CD4-positive, alpha-beta T cell treated with Interferon gamma for 1 hour (primary cell): Measurements from ENCODE around the gene MGST3.
"Not testable (repeated sequence)": the region's sequence is repeated elsewhere in the genome, so short reads cannot be mapped to it uniquely, and the experiment has no call there.

Experiments used
- DNase-seq: peaks from one replicate; pipeline ENCODE4 v3.0.0-alpha.2; 2020

Gene MGST3

DNA sequence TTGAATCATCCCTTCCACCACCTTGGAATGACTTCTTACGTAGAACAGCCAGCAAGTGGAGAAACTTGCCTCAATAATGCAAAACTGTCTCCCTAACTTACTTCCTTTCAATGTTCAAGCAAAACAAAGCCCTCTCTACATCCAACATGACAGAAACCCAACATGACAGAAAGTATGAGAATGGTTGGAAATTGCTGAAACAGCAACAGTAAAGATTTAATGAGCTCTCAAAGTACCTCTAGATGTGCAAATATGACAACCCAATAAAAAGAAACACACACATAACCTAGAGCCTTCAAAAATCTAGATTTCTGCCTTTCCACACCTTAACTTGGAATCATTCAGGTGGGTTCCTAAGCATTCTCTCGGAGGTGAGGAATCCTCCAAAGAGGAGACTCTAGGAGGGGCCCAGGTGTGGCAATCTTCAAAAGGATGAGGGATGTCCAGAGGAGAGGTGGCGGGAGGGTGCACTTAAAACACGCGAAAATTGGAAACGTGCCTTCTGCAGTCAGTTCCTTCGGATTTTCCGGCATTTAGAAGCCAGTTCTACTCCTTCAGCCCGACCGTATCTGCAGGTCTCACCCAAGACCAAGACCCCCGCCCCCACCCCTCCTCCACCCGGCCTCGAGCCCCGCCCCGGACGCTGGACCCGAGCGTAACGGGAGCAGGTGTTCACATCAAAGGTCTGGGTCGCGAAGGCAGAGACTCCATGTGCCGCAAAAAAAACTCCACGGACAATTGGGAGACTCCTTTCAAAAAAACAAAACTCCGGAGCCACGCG is 996 bp upstream of the MGST3 start:
- DNase-seq, result no peak

DNA sequence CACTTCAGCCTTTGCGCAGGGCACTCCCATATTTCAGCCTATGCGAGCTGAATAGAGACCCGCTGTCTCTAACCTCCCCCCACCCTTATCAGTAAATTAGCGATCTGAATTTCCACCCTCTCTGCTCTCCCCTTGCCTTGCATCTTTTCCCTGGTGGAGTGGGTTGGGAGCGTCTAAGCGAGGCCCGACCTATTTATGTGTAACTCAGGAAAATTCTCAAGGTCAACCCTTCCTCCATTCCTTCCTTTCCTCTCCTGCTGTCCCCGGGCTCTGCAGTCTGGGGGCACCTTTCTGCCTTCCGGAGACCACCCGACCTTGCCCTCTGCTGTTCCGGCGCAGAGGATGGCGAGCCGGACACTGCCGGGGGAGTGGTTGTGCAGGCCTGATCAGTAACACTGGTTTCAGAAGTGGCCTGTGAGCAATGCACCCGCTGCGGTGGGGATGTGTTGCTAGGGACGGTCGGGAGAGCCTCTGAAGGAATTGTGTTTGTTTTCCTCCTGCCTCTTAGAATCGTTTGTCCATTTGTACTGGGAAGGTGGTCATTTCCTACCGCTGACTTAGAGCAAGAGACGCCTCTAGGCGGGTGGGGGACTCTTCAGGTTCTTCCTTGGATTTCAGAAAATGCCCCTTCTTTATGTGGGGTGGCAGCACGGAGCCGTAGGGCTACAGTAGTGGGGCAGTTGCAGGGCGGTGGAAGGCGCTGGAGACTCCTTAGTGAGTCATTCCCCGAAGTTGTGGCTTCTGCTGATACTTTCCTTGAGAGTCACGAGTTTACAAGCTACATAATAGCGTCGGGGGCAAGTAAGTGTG is 513 bp downstream of the MGST3 start:
- DNase-seq, result peak; percentile 33

GRCh38 chr1:165632152-165632469 is 1.1 kb downstream of the MGST3 start:
- no peak for DNase-seq

GRCh38 chr1:165632491-165632890 is 1.5 kb downstream of the MGST3 start:
- DNase-seq, result no peak

DNA sequence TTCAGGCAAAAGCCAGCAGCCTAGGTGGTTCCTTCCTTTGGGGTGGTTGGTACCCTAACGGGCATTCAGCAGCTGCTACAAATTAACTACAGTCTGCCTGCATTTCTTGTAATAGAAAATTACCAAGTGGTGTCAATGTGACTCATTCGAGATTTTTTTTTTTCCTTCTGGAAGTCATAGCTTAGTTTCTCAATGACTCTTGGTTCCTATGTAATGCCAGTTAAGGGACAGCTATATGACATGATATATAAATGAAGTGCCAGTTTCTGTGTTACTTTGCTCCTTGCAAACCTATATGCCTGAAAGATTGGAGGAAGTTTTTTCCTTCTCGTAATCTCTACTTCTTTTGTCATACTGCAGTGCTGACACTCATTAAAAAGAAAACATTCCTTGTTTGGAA is 2.6 kb downstream of the MGST3 start:
- DNase-seq, result no peak

GRCh38 chr1:165634154-165634921 is 3.3 kb downstream of the MGST3 start:
- DNase-seq, result no peak

DNA sequence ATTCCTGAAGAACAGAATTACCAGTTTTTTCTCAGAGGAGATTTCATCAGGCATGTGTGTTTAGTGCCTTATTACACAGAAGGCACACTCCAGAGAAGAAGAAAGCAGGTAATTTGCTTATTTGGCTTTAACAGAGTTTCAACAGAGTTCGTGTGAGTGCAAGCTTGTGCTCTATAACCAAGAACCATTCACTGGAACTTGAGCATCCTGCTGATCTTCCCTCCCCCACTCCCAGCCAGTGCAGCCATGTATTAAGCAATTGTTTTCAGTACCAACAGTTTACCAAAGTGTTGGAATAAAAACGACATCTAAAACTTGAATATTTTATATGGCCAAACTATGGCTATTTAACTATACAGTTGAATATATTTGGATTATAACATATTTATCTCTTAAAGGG is 4.3 kb downstream of the MGST3 start:
- no peak for DNase-seq

DNA sequence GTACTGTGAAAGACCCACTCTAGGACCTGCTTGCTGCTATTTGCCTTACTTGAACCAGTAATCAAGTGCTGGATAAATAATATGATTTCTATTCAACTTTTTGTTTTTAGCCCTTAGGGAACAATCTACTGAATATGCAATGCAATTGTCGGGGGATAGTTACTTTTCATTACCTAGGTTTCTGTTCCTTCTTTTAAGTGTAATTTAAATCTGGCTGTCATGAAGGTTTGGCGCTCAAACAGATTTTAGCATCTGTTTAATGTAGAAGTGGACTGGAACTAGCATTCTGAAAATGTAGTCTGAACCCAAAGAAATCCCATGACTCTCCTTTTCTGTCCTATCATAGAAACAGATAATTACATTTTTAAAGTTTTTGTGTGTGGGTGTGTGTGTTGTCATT is 4.8 kb downstream of the MGST3 start:
- no peak for DNase-seq

GRCh38 chr1:165637427-165637826 is 6.4 kb downstream of the MGST3 start:
- DNase-seq, result no peak

DNA sequence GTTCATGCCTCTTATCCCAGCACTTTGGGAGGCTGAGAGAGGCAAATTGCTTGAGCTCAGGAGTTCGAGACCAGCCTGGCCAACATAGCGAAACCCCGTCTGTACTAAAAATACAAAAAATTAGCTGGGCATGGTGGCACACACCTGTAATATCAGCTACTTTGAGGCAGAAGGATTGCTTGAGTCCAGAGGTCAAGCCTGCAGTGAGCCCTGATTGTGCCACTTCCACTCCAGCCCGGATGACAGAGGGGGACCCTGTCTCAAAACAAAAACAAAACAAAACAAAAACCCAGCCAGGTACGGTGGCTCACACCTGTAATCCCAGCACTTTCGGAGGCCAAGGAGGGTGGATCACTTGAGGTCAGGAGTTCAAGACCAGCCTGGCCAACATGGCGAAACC is 7.2 kb downstream of the MGST3 start:
- DNase-seq, result not testable (repeated sequence)

DNA sequence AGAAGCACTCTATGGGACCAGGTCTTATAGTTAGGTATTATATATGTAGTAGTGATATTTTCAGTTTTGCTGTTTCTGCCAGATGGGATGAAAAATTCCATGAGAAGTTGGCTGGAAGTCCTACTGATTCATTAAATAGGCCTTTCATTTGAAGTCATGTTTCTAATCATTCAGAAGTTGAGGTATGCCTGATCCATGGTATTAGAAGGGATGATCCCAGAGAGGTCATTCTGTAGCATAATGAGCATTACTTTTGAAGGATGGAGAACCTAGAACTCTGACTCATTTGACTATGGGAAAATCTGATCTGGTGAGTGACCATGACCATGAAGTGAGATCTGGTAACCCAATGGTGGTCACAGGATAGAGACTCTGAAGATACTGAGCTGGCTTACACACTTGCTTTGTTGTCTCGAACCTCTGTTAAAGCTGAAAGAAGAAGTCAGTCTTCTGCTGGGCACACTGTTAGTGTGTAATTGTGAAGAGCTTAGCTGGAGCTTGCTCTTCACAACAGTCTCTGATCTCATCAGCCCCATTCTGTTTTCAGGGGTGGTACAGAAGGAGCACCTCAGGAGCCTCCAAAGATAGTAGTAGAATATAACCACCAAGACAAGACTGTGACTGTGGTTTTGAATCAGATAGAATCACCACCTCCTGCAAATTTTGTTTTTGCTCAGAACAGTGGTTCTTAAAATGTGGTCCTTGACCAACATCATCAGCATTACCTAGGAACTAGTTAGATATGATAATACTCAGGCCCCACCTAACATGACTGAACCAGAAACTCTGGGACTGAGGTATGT is 9.0 kb downstream of the MGST3 start:
- DNase-seq, result no peak

- DNase-seq, result no peak
Observed at GRCh38 chr1:165641231-165641987, 10.4 kb downstream of the MGST3 start.

- DNase-seq, result no peak
Observed at GRCh38 chr1:165644064-165644735, 13.2 kb downstream of the MGST3 start.

- DNase-seq, result no peak
Observed at GRCh38 chr1:165645654-165646366, 14.8 kb downstream of the MGST3 start.

DNA sequence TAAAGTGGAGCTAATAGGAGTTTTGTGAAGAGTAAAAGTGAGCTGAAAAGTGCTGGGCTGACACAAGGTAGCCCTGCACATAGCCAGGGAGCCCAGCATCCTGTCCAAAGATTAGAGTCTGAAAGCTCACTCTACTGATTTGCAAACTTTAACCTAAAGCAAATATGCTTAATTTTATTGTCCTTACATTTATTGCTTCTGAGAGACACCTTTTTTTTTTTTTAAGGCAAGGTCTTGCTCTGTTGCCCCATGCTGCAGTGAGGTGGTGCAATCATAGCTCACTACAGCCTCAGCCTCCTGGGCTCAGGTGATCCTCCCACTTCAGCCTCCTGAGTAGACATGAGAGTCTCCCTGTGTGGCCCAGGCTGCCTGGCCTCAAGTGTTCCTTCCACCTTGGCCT is 16.5 kb downstream of the MGST3 start:
- no peak for DNase-seq

DNA sequence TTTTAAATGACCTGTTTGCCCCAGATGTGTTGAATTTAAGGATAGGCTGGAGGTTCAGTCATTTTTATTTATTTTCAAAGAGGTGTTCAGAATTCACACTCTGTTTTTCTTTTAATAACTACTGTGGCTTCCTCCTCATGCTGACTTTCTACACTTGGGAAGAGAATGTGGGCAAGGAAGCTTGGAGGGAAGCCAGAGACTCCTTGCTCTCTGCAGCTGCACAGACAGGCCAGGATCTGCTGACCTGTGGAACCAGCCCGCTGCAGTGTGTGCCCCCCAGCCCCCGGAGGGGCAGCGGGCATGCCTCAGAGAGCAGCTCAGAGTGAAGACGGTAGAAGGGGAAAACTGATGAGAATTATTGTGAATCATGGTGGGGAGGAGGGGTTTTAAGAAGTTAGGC is 16.9 kb downstream of the MGST3 start:
- no peak for DNase-seq

DNA sequence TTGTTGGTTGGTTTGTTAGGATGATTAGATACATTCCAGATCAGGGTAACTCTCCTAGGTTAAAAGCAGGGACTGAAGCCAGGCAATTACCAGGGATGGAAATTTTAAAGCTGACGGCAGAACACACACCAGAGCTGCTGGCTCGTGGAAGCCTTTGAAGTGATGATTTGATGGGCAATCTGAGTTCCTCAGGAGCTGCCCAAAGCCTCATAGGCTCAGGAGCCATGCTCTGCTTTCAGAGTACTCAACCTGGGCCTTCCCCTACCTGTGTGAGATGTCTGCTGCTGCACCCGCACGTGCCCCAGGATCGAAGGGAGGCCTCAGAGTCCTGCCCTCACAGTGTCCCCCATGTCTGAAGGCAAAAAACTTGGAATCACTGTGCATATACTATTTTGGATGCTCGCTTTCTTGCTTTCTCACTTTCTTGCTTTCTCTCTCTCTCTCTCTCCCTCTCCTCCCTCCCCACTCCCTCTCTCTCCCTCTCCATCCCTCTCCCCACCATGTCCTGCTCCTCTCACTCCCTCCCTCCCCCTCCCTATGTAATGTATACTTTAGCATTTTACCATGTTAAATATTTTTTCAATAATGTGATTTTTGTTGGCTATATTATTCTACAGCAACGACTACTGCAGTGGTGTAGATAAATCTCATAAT is 18.0 kb downstream of the MGST3 start:
- no peak for DNase-seq

- DNase-seq, result no peak
Observed at GRCh38 chr1:165650981-165651625, 20.1 kb downstream of the MGST3 start.

DNA sequence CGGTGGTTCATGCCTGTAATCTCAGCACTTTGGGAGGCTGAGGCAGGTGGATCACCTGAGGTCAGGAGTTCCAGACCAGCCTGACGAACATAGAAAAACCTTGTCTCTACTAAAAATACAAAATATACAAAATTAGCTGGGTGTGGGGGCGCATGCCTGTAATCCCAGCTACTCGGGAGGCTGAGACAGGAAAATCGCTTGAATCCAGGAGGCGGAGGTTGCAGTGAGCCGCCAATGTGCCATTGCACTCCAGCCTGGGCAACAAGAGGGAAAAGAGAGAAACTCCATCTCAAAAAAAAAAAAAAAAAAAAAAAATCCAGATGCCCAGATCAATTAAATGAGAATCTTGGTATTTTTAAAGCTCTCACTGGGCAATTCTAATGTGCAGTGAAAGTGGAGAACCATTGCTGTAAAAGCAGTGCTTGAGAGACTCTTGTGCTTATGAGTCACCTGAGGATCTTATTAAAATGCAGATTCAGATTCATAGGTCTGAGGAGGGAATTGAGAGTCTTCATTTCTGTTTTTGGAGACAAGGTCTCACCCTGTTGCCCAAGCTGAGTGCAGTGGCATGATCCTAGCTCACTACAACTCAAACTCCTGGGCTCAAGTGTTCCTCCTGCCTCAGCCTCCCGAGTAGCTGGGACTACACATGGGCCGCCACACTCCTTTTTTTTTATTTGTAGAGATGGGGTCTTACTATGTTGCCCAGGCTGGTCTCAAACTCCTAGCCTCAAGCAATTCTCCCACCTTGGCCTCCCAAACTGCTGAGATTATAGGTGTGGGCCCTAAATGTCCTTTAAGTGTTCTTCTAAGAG is 27.9 kb downstream of the MGST3 start:
- not testable (repeated sequence) for DNase-seq
